PC-9 (cell line): ENCODE results near the gene TAPBP. TPM values are rescaled to one million over a fixed set of nuclear protein-coding genes. Genes with fewer than 3 reads are reported as not detected.

Experiments used
- BruUV-seq: library from RNA; stranded (reverse); fragments of 400-500 nt; replicated peaks from 2 replicates; lab custom pipeline; 2021; lab: Mats Ljungman, UMichigan
- CTCF ChIA-PET: fragments of 300-600 bp; sonication (Branson Sonifier 250); formaldehyde crosslinking; loops from one replicate; lab custom pipeline; 2022; ENCODE audit warnings: antibody characterized with exemption; lab: Charles Lee
- POLR2A ChIA-PET: fragments of 300-600 bp; sonication (Branson Sonifier 250); formaldehyde crosslinking; loops from one replicate; lab custom pipeline; 2022; ENCODE audit warnings: antibody characterized with exemption; ENCODE audit not compliant: unreplicated experiment; lab: Charles Lee
- DNase-seq, 2 experiments: peaks; one replicate each; pipeline versions ENCODE4 v3.0.0 to v3.0.0-alpha.2; 2015 to 2022; ENCODE audit warnings: mixed read lengths in 1 of 2
- H2AFZ ChIP-seq: fragments of 200-600 bp; sonication (generic); 2 replicates; pipeline ENCODE4 v1.8.1; 2017; ENCODE audit warnings: antibody characterized with exemption
- H3F3A ChIP-seq: fragments of 200-600 bp; sonication (generic); 2 replicates; pipeline ENCODE4 v1.8.1; 2017; ENCODE audit warnings: antibody characterized with exemption, mild to moderate bottlenecking, low read depth; ENCODE audit not compliant: insufficient read depth
- H3K27ac ChIP-seq: fragments of 200-600 bp; sonication (generic); 2 replicates; pipeline ENCODE4 v1.6.1; 2016; ENCODE audit warnings: mixed run types
- H3K27me3 ChIP-seq: fragments of 200-600 bp; sonication (generic); 2 replicates; pipeline ENCODE4 v1.6.1; 2016; ENCODE audit warnings: low read depth, mixed run types; ENCODE audit not compliant: insufficient read depth
- H3K36me3 ChIP-seq: fragments of 200-600 bp; sonication (generic); 2 replicates; pipeline ENCODE4 v1.6.1; 2016; ENCODE audit warnings: low read depth, mixed run types
- H3K4me1 ChIP-seq: fragments of 200-600 bp; sonication (generic); replicated peaks from 2 replicates; pipeline ENCODE4 v1.6.1; 2016; ENCODE audit warnings: mixed run types; ENCODE audit not compliant: insufficient read depth
- H3K4me2 ChIP-seq: fragments of 200-600 bp; sonication (generic); 2 replicates; pipeline ENCODE4 v1.6.1; 2017; ENCODE audit warnings: mixed run types
- H3K4me3 ChIP-seq: fragments of 200-600 bp; sonication (generic); 2 replicates; pipeline ENCODE4 v1.6.1; 2016; ENCODE audit warnings: mixed run types
- H3K79me2 ChIP-seq: fragments of 200-600 bp; sonication (generic); 2 replicates; pipeline ENCODE4 v1.6.1; 2017; ENCODE audit warnings: low read depth, mixed run types
- H3K9me2 ChIP-seq: fragments of 200-600 bp; sonication (generic); 2 replicates; pipeline ENCODE4 v1.8.1; 2017; ENCODE audit warnings: mild to moderate bottlenecking; ENCODE audit not compliant: insufficient read depth
- H3K9me3 ChIP-seq: fragments of 200-600 bp; sonication (generic); 2 replicates; pipeline ENCODE4 v1.8.1; 2016; ENCODE audit warnings: low read depth; ENCODE audit not compliant: insufficient read depth
- H4K20me1 ChIP-seq: fragments of 200-600 bp; sonication (generic); 2 replicates; pipeline ENCODE4 v1.8.1; 2017; ENCODE audit not compliant: insufficient read depth
- CTCF ChIP-seq: fragments of 200-600 bp; sonication (generic); conservative IDR thresholded peaks from 2 replicates; pipeline ENCODE4 v1.6.1; 2017; ENCODE audit warnings: mixed run types, antibody characterized with exemption, mild to moderate bottlenecking, moderate library complexity
- EZH2 ChIP-seq: fragments of 200-600 bp; sonication (generic); IDR thresholded peaks from 2 replicates; pipeline ENCODE4 v1.8.0; 2017; ENCODE audit warnings: antibody characterized with exemption, low read depth
- intact Hi-C: fragments of 100-400 bp; cut with micrococcal nuclease; formaldehyde crosslinking; loops from one replicate; pipeline ENCODE4 v1.10.0; 2022; ENCODE audit not compliant: unreplicated experiment
- total RNA-seq: library from RNA; stranded (reverse); gene quantifications from 2 replicates; pipeline ENCODE4 v1.2.3, GENCODE V29; 2021

Gene TAPBP
- total RNA-seq, 1 experiment from 2014 or later = 156 TPM

GRCh38 chr6:33314943-33315792 is 1.3 kb upstream of the TAPBP start:
- ChIA-PET POLR2A (no interaction called here), CTCF (no interaction called here)
- Histone ChIP-seq H3K4me3 (no peak overlapping the region), H3K4me1 (peaks cover 40% of the 10 kb centered on the region), H3K36me3 (0 out of 2 replicates have a peak, but pooled peaks cover 8% of the 10 kb centered on the region), H3K27ac (no peak overlapping the region), H3K27me3 (no peaks in the 10 kb centered on the region), H3K79me2 (peaks cover 52% of the 10 kb centered on the region), H3F3A (peaks cover 46% of the 10 kb centered on the region), H3K4me2 (peak overlapping the region; percentile 89), H3K9me2 (no peaks in the 10 kb centered on the region), H3K9me3 (no peaks in the 10 kb centered on the region), H4K20me1 (peaks cover 6% of the 10 kb centered on the region; the same call in 1 of the 2 replicates), H2AFZ (no peak overlapping the region)
- BruUV-seq = no TSS peak
- intact Hi-C loops = loop anchor here (1.0 to 10.0 kb wide), 3 partner anchors 76 to 348 kb away; partner anchors contain the start of genes BRD2 and KIFC1
- DNase-seq = peak in 1 of 2 experiments; percentile 60
- TF ChIP-seq EZH2 = no peak
- no peak for TF ChIP-seq CTCF

- Histone ChIP-seq H3K9me3 (no peaks in the 10 kb centered on the region), H3K27ac (peak overlapping the region; percentile 72), H3K4me2 (peak overlapping the region; percentile 89), H4K20me1 (peaks cover 6% of the 10 kb centered on the region; the same call in 1 of the 2 replicates), H3F3A (peaks cover 40% of the 10 kb centered on the region), H3K9me2 (no peaks in the 10 kb centered on the region), H3K27me3 (no peaks in the 10 kb centered on the region), H3K4me1 (peaks cover 33% of the 10 kb centered on the region), H2AFZ (peak overlapping the region; percentile 81; the same call in 1 of the 2 replicates), H3K79me2 (peaks cover 46% of the 10 kb centered on the region), H3K36me3 (0 out of 2 replicates have a peak, but pooled peaks cover 4% of the 10 kb centered on the region), H3K4me3 (peak overlapping the region; percentile 81)
- intact Hi-C loops = loop anchor here (1.0 to 10.0 kb wide), 3 partner anchors 77 to 347 kb away; partner anchors contain the start of genes BRD2 and KIFC1
- peak; percentile 41 to 58 for DNase-seq
- ChIA-PET CTCF (no interaction called here), POLR2A (no interaction called here)
- no TSS peak for BruUV-seq
- no peak for TF ChIP-seq CTCF
- no peak for TF ChIP-seq EZH2
These were observed 651 bp upstream of the TAPBP start for GRCh38 chr6:33314515-33314942.

- BruUV-seq = TSS peak; percentile 76
- Histone ChIP-seq H3F3A (peaks cover 29% of the 10 kb centered on the region), H3K27me3 (no peaks in the 10 kb centered on the region), H3K9me3 (no peaks in the 10 kb centered on the region), H3K9me2 (no peaks in the 10 kb centered on the region), H3K36me3 (no peaks in the 10 kb centered on the region), H3K4me3 (peak overlapping the region; percentile 81), H3K27ac (peak overlapping the region; percentile 72), H4K20me1 (peaks cover 6% of the 10 kb centered on the region; the same call in 1 of the 2 replicates), H3K79me2 (peaks cover 42% of the 10 kb centered on the region), H2AFZ (peak overlapping the region; percentile 81), H3K4me2 (peak overlapping the region; percentile 89), H3K4me1 (peaks cover 20% of the 10 kb centered on the region)
- intact Hi-C loops = loop anchor here (2.0 to 10.0 kb wide), 3 partner anchors 14 to 346 kb away; partner anchors contain the start of genes BRD2 and RGL2
- ChIA-PET CTCF (interaction anchor here (0.6 to 1.5 kb wide), 2 partner anchors 14 to 575 kb away, joined by 4 to 7 read pairs; no protein-coding TSS in a partner anchor), POLR2A (interaction anchor here (0.6 to 1.2 kb wide), 2 partner anchors 14 to 931 kb away, joined by 4 to 6 read pairs; no protein-coding TSS in a partner anchor)
- no peak for TF ChIP-seq CTCF
- no peak for TF ChIP-seq EZH2
- peak in 1 of 2 experiments; percentile 28 for DNase-seq
These were observed 671 bp downstream of the TAPBP start for GRCh38 chr6:33313105-33313708.
